Suprapubic skin (tissue), 4 donors: ENCODE measurements around the gene NMT2. TPM values are rescaled to one million over a fixed set of nuclear protein-coding genes. Genes with fewer than 3 reads are reported as not detected.

ENCODE experiments used
- DNase-seq, 2 donors: peaks; one replicate each; pipeline ENCODE4 v3.0.0-alpha.2; 2019; ENCODE audit warnings: low spot score in 2 of 2
- H3K27ac ChIP-seq: fragments of 200-600 bp; sonication (generic); one replicate; pipeline ENCODE4 v1.5.1; 2019
- H3K27me3 ChIP-seq: fragments of 200-600 bp; sonication (generic); one replicate; pipeline ENCODE4 v1.5.1; 2019
- H3K36me3 ChIP-seq: fragments of 200-600 bp; sonication (generic); one replicate; pipeline ENCODE4 v1.5.1; 2019
- H3K4me1 ChIP-seq: fragments of 200-600 bp; sonication (generic); one replicate; pipeline ENCODE4 v1.5.1; 2019
- H3K4me3 ChIP-seq: fragments of 200-600 bp; sonication (generic); one replicate; pipeline ENCODE4 v1.5.1; 2019; ENCODE audit warnings: mild to moderate bottlenecking
- H3K9me3 ChIP-seq: fragments of 200-600 bp; sonication (generic); one replicate; pipeline ENCODE4 v1.5.1; 2019
- CTCF ChIP-seq, 2 donors: fragments of 200-600 bp in 1 of 2; fragments of 450-650 bp in 1 of 2; sonication (generic) in 1 of 2; IDR thresholded peaks; one replicate each; pipeline ENCODE4 v1.5.1; 2016 to 2019; ENCODE audit warnings: antibody characterized with exemption in 2 of 2, mild to moderate bottlenecking in 1 of 2, moderate library complexity in 1 of 2
- EP300 ChIP-seq: sonication (generic); formaldehyde crosslinking; IDR thresholded peaks from one replicate; pipeline ENCODE4 v1.6.1; 2017; ENCODE audit warnings: antibody characterized with exemption
- POLR2A ChIP-seq, 2 donors: fragments of 450-650 bp; IDR thresholded peaks; one replicate each; pipeline ENCODE4 v1.6.1; 2017; ENCODE audit warnings: antibody characterized with exemption in 2 of 2, mild to moderate bottlenecking in 2 of 2, moderate library complexity in 2 of 2
- POLR2AphosphoS5 ChIP-seq, 3 donors: sonication (generic); formaldehyde crosslinking; IDR thresholded peaks; one replicate each; pipeline ENCODE4 v1.6.1; 2017; ENCODE audit warnings: antibody characterized with exemption in 3 of 3
- WGBS: methylation state at CpG from one replicate; pipeline ENCODE4 v1.1.5; 2018; 5-methylcytosine and 5-hydroxymethylcytosine counted together
- total RNA-seq, 4 donors: library from RNA; depleted of rRNA; stranded (reverse); fragments of >200 nt; gene quantifications; one replicate each; pipeline ENCODE4 v1.1.0, GENCODE V29; 2016

The NMT2 gene
- total RNA-seq, 4 donors from 2014 or later, result 14.1 to 25.5 (median 16.6) TPM

GRCh38 chr10:15059914-15060313 is 108.6 kb downstream of the NMT2 start:
- Histone ChIP-seq H3K9me3 (no peaks in the 10 kb centered on the region), H3K4me1 (no peaks in the 10 kb centered on the region), H3K4me3 (no peak overlapping the region), H3K27me3 (no peaks in the 10 kb centered on the region), H3K27ac (no peak overlapping the region), H3K36me3 (no peaks in the 10 kb centered on the region)
- DNase-seq, result no peak
- TF ChIP-seq POLR2A (IDR thresholded peaks at IDR 0.05) (no peak), POLR2AphosphoS5 (IDR thresholded peaks at IDR 0.05) (no peak), EP300 (no peak), CTCF (IDR thresholded peaks at IDR 0.05) (no peak)
- WGBS, result 77% methylated on average over 4 of the region's 4 CpGs

GRCh38 chr10:15058689-15059088 is 109.8 kb downstream of the NMT2 start:
- TF ChIP-seq POLR2AphosphoS5 (IDR thresholded peaks at IDR 0.05) (no peak), EP300 (no peak), CTCF (IDR thresholded peaks at IDR 0.05) (no peak), POLR2A (IDR thresholded peaks at IDR 0.05) (no peak)
- Histone ChIP-seq H3K36me3 (no peaks in the 10 kb centered on the region), H3K27me3 (no peaks in the 10 kb centered on the region), H3K27ac (no peak overlapping the region), H3K4me3 (no peak overlapping the region), H3K9me3 (no peaks in the 10 kb centered on the region), H3K4me1 (no peaks in the 10 kb centered on the region)
- 47% methylated on average over 1 of the region's 1 CpG for WGBS
- DNase-seq, result no peak

Other genes with a start within 250 kb of the NMT2 start
- gene DCLRE1C, start 214.6 kb downstream of the NMT2 start, total RNA-seq, result 10 to 100 TPM in 3 of 4 donors, 1 to 10 TPM in 1; 7.1 to 17.5 (median 13.0) TPM
- not detected for gene MEIG1, start 209.3 kb downstream of the NMT2 start, total RNA-seq
- 1 to 10 TPM in 2 of 4 donors, under 1 TPM in 1, not detected in 1; 0.26 to 5.6 (median 5.3) TPM for gene OLAH, start 124.8 kb downstream of the NMT2 start, total RNA-seq
- gene ACBD7, start 79.9 kb downstream of the NMT2 start, total RNA-seq, result not detected
- 10 to 100 TPM; 11.8 to 21.1 (median 18.0) TPM for gene RPP38, start 71.3 kb downstream of the NMT2 start, total RNA-seq
- 1 to 10 TPM; 2.8 to 7.0 (median 5.9) TPM for gene FAM171A1, start 202.6 kb upstream of the NMT2 start, total RNA-seq